Smooth muscle cell (in vitro differentiated cells): ENCODE results near the gene TMPRSS3. TPM values are rescaled to one million over a fixed set of nuclear protein-coding genes. Genes with fewer than 3 reads are reported as not detected.

Experiments
- DNase-seq: peaks from one replicate; lab custom pipeline; 2025; ENCODE audit not compliant: unreplicated experiment; lab: John Stamatoyannopoulos, UW
- H2AFZ ChIP-seq: fragments of 200-600 bp; sonication (generic); 2 replicates; pipeline ENCODE4 v1.6.0; 2016; ENCODE audit warnings: antibody characterized with exemption, low read depth, mild to moderate bottlenecking
- H3F3A ChIP-seq: fragments of 200-600 bp; sonication (generic); 2 replicates; pipeline ENCODE4 v1.6.0; 2017; ENCODE audit warnings: antibody characterized with exemption, low read depth
- H3K27ac ChIP-seq: fragments of 200-600 bp; sonication (generic); 2 replicates; pipeline ENCODE4 v1.5.1; 2016; ENCODE audit warnings: low read depth, mild to moderate bottlenecking
- H3K27me3 ChIP-seq: fragments of 200-600 bp; sonication (generic); 2 replicates; pipeline ENCODE4 v1.6.1; 2016; ENCODE audit warnings: low read depth, mild to moderate bottlenecking
- H3K36me3 ChIP-seq: fragments of 200-600 bp; sonication (generic); 2 replicates; pipeline ENCODE4 v1.5.1; 2016; ENCODE audit warnings: low read depth
- H3K4me1 ChIP-seq: fragments of 200-600 bp; sonication (generic); 2 replicates; pipeline ENCODE4 v1.5.1; 2016; ENCODE audit warnings: low read depth
- H3K4me2 ChIP-seq: fragments of 200-600 bp; sonication (generic); 2 replicates; pipeline ENCODE4 v1.6.0; 2016; ENCODE audit warnings: mild to moderate bottlenecking
- H3K4me3 ChIP-seq: fragments of 200-600 bp; sonication (generic); 2 replicates; pipeline ENCODE4 v1.5.1; 2016; ENCODE audit warnings: mild to moderate bottlenecking
- H3K79me2 ChIP-seq: fragments of 200-600 bp; sonication (generic); 2 replicates; pipeline ENCODE4 v1.6.0; 2016; ENCODE audit warnings: low read depth, mild to moderate bottlenecking
- H3K9ac ChIP-seq: fragments of 200-600 bp; sonication (generic); 2 replicates; pipeline ENCODE4 v1.6.0; 2016; ENCODE audit warnings: low read depth
- H3K9me3 ChIP-seq: fragments of 200-600 bp; sonication (generic); replicated peaks from 2 replicates; pipeline ENCODE4 v1.5.1; 2016; ENCODE audit warnings: low read depth
- H4K20me1 ChIP-seq: fragments of 200-600 bp; sonication (generic); 2 replicates; pipeline ENCODE4 v1.6.0; 2016; ENCODE audit warnings: low read depth
- CTCF ChIP-seq: fragments of 200-600 bp; sonication (generic); IDR thresholded peaks from 2 replicates; pipeline ENCODE4 v1.5.1; 2017; ENCODE audit warnings: borderline replicate concordance, mild to moderate bottlenecking, antibody characterized with exemption; ENCODE audit not compliant: insufficient read depth, poor library complexity, severe bottlenecking
- WGBS: methylation state at CpG from one replicate; pipeline ENCODE4 v1.1.7; 2016; ENCODE audit warnings: low lambda C conversion rate; 5-methylcytosine and 5-hydroxymethylcytosine counted together
- polyA plus RNA-seq: library from polyadenylated mRNA; unstranded; fragments of >200 nt; fragmentation: Nextera tagmentation; extraction: Ambion mirVana; gene quantifications from 2 replicates; pipeline ENCODE4 v1.2.1, GENCODE V29; 2016
- total RNA-seq: library from RNA; depleted of rRNA; stranded (reverse); fragments of >200 nt; gene quantifications from 2 replicates; pipeline ENCODE4 v1.2.3, GENCODE V29; 2014

Gene TMPRSS3
- total and polyA plus RNA-seq, 2 experiments from 2014 or later: not detected

- Histone ChIP-seq H3F3A (no peaks in the 10 kb centered on the region), H2AFZ (no peak overlapping the region), H3K27ac (no peak overlapping the region), H3K4me3 (no peak overlapping the region), H3K4me2 (no peak overlapping the region), H3K4me1 (no peaks in the 10 kb centered on the region), H3K9ac (no peak overlapping the region), H3K36me3 (no peaks in the 10 kb centered on the region), H4K20me1 (no peaks in the 10 kb centered on the region), H3K27me3 (peaks cover 7% of the 10 kb centered on the region), H3K79me2 (no peaks in the 10 kb centered on the region), H3K9me3 (no peaks in the 10 kb centered on the region)
- WGBS: 89% methylated on average over 12 of the region's 12 CpGs
- no peak for TF ChIP-seq CTCF
- DNase-seq: no peak
These were observed 44.4 kb upstream of the TMPRSS3 start for GRCh38 chr21:42440187-42440792.

GRCh38 chr21:42439284-42440186 lies 43.7 kb upstream of the TMPRSS3 start:
- Histone ChIP-seq H3K79me2 (no peaks in the 10 kb centered on the region), H2AFZ (no peak overlapping the region), H3K36me3 (no peaks in the 10 kb centered on the region), H3F3A (no peaks in the 10 kb centered on the region), H4K20me1 (no peaks in the 10 kb centered on the region), H3K4me2 (no peak overlapping the region), H3K4me3 (no peak overlapping the region), H3K9me3 (no peaks in the 10 kb centered on the region), H3K4me1 (no peaks in the 10 kb centered on the region), H3K27ac (no peak overlapping the region), H3K27me3 (peaks cover 7% of the 10 kb centered on the region), H3K9ac (no peak overlapping the region)
- WGBS: 85% methylated on average over 13 of the region's 17 CpGs
- TF ChIP-seq CTCF: no peak
- DNase-seq: no peak

- DNase-seq: no peak
- WGBS: 89% methylated on average over 25 of the region's 25 CpGs
- Histone ChIP-seq H3K4me2 (no peak overlapping the region), H3F3A (no peaks in the 10 kb centered on the region), H3K36me3 (no peaks in the 10 kb centered on the region), H3K27ac (no peak overlapping the region), H2AFZ (no peak overlapping the region), H3K4me1 (no peaks in the 10 kb centered on the region), H3K9me3 (no peaks in the 10 kb centered on the region), H3K9ac (no peak overlapping the region), H3K79me2 (no peaks in the 10 kb centered on the region), H4K20me1 (no peaks in the 10 kb centered on the region), H3K27me3 (peaks cover 7% of the 10 kb centered on the region), H3K4me3 (no peak overlapping the region)
- TF ChIP-seq CTCF: no peak
These were observed 42.7 kb upstream of the TMPRSS3 start for GRCh38 chr21:42438316-42439205.
